Measurements from ENCODE around the gene KDM6A.
"Not testable (repeated sequence)": the region's sequence is repeated elsewhere in the genome, so short reads cannot be mapped to it uniquely, and the experiment has no call there.

Gene KDM6A

GRCh38 chrX:44967221-44967620, 94.2 kb downstream of the KDM6A start:
- no peak for DNase-seq

DNA sequence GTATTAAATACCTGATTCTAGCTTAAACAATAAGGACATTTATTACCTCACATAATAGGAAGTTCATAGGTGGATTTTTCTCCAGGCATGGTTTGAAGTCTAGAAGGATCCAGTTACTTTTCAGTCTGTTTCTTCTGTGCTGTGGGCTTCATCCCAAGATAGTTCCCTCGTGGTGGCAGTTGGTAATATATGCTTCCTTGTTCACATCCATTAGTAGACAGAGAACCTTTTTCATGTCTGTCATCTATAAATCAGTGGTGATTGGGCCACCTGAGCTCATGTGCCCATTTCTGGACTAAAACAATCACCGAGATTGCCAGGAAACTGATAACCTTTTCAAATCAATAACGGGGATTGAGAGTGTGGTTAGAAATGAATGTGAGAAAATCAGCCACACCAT, 97.7 kb downstream of the KDM6A start:
- DNase-seq = no peak

GRCh38 chrX:44971674-44972073, 98.7 kb downstream of the KDM6A start:
- no peak for DNase-seq

GRCh38 chrX:44972132-44972531, 99.1 kb downstream of the KDM6A start:
- no peak for DNase-seq

DNA sequence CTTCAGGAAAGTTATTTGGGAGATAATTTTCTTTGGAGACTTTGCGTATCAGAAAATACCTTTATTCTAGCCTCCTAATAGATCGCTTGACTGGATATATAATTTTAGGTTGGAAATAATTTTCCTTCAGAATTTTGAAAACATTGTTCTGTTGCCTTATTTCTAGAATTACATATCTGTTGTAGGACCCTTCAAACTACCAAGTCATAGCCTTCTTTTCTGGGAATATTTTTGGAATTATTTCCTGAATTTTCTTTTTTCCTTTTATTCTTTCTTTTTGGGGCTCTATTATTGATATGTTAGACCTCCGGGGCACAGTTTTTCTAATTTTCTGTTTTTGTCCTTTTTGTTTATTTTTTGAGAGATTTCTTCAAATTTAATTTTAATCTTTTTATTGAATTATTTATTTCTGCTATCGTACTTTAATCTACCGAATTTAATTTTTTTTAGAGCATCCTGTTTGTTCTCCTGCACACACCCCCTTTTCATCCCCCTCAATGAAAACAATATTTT, 100.5 kb downstream of the KDM6A start:
- DNase-seq = no peak

DNA sequence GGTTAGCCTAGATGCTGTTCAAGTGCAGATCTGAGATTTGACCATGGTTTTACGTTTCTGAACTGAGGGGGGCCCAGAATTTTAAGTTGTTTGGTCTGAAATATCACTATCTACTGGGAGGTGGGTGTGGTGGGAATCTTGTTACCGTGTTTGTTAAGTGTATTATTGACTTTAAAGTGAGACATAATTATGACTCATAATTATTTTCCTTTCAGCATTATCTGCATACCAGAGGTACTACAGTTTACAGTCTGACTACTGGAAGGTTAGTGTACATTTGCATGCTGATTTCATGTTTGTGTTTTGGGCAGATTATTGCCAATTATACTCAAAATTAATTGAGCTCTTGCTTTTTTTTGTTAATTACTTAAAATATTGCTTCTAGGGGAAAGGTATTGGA, 101.5 kb downstream of the KDM6A start:
- no peak for DNase-seq

GRCh38 chrX:44975666-44976263, 102.8 kb downstream of the KDM6A start:
- no peak for DNase-seq

- DNase-seq = no peak
These were observed 106.0 kb downstream of the KDM6A start for GRCh38 chrX:44978976-44979375.

DNA sequence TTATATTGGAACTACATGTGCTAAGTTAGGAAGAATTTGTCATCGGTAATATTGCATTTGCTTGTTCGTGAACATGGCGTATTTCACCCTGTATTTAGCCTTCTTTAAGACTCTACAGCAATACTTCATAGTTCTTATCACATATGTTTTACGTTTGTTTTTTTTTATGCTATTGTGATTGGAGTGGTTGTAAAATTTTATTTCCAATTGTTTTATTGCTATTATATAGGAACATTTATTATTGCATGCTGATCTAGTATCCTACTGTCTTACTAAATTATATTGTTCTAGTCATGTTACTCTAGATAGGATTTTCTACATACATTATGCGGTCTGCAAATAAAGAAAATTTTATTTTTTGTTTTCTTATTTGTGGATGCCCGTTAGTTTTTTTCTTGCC, 107.4 kb downstream of the KDM6A start:
- no peak for DNase-seq

GRCh38 chrX:44980883-44981282, 107.9 kb downstream of the KDM6A start:
- no peak for DNase-seq

DNA sequence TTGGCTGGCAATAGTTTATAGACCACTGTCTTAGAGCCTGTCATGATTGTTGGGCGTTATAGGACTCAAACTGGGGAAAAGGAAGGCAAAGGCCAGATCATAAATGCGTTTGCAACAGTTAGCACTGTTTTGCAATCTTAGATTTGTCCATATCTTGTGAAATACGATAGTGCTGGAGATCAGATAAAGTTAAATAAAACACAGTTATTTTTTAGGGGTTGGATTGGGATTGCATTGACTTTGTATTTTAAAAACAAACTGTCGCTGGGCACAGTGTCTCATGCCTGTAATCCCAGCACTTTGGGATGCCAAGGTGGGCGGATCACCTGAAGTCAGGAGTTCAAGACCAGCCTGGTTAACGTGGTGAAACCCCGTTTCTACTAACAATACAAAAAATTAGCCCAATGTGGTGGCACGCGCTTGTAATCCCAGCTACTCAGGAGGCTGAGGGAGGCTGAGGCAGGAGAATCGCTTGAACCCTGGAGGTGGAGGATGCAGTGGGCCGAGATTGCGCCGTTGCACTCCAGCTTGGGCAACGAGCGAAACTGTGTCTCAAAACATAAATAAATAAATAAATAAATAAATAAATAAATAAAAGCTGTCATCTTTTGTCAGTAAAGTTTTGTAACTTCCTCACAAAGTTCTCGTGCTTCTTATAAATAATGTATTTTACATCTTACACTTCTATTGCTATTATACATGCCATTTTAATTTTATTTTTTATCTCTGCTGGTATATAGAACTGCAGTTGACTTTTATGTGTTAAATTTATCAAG, 117.2 kb downstream of the KDM6A start:
- DNase-seq = no peak

- DNase-seq = no peak
These were observed 119.8 kb downstream of the KDM6A start for GRCh38 chrX:44992775-44993174.

DNA sequence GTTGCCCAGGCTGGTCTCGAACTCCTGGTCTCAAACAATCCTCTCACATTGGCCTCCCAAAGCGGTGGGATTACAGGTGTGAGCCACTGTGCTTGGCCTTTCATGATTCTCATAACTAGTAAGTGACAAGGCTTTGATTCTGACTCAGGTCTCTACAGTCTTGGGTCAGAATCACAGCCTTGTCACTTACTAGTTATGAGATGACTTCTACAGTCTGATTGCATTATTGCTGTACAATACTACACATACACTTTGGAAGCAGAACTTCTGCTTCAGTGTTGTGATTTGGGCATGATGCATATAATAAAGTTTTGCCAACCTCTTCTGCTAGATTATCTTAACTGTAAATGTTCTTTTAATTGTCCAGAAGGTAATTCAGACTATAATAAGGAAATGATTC, 123.3 kb downstream of the KDM6A start:
- no peak for DNase-seq

DNA sequence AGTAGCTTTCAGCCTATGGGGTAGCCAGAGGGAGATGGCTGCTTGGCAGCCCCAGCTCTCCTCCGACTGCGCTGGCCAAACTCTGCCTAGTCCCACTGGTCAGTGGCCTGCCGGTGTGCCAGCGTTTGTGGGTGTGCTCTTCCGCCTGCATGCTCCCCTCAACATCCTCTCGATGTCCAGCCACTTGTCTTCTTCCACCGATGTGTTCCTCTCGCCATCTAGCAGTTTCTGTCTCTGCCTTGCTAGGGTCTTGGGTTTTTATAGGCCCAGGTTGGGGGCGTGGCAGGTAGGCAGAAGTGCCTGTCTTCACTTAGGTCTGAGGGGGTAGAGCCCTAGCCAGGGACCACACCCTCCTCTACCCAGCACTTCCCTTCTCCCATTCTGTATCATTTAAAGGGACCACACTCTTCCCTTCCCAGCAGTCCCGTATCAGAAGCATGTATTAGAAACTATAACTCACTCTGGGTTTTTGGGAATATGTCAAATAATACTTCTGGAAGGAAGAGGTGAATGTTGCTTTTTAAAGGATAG, 124.4 kb downstream of the KDM6A start:
- DNase-seq = no peak

GRCh38 chrX:44997888-44998287, 124.9 kb downstream of the KDM6A start:
- no peak for DNase-seq

- not testable (repeated sequence) for DNase-seq
These were observed 126.2 kb downstream of the KDM6A start for GRCh38 chrX:44999237-44999636.

DNA sequence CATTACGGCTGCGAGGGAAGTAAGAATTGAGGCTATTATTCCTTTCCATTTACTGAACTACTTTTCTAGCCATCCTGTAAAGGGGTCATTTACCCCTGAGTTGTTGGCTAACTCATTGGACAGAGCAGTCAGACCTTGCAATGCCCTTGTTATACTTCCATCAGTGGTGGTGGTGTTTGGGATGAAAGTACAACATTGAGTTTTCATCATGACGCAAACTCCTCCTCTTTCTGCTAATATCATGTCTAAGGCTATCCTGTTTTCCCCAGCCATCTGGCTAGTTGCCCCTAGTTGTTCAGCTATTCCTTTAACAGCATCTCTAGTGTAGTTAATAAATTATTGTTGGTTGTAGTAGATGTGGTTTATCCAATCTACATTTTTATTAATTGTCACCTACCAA, 126.9 kb downstream of the KDM6A start:
- DNase-seq = not testable (repeated sequence)

GRCh38 chrX:45001048-45001447, 128.1 kb downstream of the KDM6A start:
- no peak for DNase-seq

DNA sequence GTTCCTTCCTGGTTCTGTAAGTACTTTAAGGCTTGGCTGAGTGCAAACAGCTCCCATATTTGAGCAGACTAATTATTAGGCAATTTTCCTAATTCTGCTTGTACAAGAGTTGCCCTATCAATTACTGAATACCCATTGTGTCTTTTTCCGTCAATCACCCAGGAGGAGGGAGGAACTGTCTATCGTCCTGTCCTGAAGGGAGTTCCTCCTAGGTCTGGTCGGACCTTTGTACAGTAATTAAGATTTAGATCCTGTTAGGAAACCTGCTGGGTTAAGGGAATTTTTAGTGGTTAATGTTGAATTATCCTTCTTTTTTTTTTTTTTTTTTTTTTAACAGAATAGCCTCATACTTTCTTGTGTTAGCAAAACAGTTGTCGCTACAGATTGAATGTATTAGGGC, 130.1 kb downstream of the KDM6A start:
- no peak for DNase-seq

- peak; percentile 10 for DNase-seq
These were observed 133.2 kb downstream of the KDM6A start for GRCh38 chrX:45006002-45006800.

GRCh38 chrX:45007598-45007997, 134.6 kb downstream of the KDM6A start:
- DNase-seq = no peak

GRCh38 chrX:45009371-45010000, 136.5 kb downstream of the KDM6A start:
- peak; percentile 32 for DNase-seq

DNA sequence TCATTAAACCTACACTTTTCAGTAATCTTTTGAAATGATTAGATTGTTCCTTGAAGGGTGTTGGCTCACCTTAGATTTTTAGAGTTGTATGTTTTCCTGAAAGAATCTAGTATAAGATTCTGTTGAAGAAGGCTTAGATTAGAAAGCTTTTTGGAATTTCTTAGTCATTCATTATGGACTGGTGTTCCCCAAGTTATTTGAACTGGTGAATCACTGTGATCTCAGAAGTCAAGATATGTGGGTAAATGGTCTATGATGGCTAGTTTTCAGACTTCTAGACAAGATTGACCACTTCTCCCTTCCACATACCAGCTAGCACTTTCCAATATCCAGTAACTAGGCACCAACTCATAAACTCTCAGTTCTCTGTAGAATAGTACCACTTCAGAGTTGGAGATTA, 138.1 kb downstream of the KDM6A start:
- DNase-seq = peak; percentile 51

Data from fibroblast of skin of right quadriceps (primary cell).